Retina (tissue), 1 donor: ENCODE measurements around the gene TRNAU1AP.
A peak's percentile ranks its signal among the peaks of the same experiment; 100 is the strongest.
"Not testable (repeated sequence)": the region's sequence is repeated elsewhere in the genome, so short reads cannot be mapped to it uniquely, and the experiment has no call there.

Experiments used
- DNase-seq: peaks from one replicate; pipeline ENCODE4 v3.0.0-alpha.2; 2016

The TRNAU1AP gene

DNA sequence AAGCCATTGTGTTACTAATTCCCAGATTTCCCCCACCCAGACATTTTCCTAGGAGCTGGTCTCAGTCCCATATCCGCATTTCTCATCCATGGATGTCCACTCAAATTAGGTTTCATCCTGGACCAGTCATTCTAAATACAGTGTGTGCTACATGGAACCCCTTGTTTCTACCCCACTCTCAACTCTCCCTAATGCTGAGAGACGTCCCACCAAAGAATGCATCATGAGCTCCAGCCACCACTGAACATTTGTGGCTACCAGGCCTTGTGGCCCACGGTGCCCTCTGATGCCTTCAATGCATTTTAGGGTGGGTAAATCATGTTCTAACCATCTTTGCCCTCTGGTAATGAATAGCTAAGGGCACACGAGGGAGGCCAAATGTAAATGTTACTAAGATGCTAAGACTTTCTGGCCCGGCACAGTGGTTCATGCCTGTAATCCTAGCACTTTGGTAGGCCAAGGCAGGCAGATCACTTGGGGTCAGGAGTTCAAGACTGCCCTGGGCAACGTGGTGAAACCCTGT lies 25.9 kb downstream of the TRNAU1AP start:
- no peak for DNase-seq

DNA sequence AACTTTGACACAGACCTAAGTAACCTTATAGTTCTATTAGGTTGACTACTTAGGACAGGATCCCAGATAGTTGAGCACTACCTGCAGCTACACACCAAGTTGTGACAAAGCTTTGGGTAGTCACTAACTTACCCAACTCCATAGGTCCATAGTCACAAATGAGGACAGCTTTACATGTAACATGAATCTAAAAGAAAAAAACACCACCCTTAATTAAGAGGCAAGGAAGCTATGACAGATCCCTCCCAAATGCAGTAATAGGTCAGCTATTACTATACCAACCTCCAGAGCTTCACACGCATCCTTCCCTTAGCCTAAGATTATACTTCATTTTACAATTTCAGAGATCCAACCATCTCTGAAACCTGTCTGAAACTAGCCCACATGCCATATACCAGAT lies 26.5 kb downstream of the TRNAU1AP start:
- no peak for DNase-seq

DNA sequence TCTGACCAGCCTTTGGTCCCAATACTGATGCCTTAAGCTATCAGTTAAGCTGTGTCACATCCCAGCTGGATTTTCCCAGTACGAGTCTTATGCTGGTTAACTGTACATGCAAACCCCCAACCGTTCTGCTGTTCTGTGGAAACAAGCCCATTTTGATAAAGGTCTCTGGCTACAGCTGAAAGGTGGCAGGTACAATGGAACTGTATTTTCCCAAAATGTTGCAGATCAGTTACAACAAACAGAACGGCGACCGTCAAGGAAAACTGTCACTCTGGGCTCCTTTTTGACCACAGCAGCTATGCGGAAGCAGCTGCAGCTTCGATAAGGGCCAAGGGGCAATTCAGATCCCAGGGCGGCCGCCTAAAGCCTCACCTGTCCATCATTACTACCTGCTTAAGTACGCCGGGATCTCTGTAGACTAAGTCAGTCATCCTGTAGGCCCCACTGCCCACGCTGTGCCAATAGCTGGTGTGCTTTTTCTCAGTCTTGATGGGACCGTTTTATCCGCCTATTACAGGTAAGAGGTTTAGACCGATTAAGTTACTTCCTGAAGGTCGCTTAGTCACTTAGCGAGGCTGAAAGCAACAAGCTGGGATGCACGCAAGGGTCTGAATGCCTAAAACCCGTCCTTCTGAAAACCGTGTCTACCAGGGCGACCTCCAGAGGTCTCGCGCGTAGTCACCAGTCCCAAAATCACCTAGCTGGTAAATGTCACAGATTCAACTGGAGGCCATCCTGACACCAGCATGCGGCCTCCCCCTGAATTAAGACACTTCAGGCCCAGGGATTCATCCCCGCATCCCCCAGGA lies 28.0 kb downstream of the TRNAU1AP start:
- DNase-seq, result no peak

DNA sequence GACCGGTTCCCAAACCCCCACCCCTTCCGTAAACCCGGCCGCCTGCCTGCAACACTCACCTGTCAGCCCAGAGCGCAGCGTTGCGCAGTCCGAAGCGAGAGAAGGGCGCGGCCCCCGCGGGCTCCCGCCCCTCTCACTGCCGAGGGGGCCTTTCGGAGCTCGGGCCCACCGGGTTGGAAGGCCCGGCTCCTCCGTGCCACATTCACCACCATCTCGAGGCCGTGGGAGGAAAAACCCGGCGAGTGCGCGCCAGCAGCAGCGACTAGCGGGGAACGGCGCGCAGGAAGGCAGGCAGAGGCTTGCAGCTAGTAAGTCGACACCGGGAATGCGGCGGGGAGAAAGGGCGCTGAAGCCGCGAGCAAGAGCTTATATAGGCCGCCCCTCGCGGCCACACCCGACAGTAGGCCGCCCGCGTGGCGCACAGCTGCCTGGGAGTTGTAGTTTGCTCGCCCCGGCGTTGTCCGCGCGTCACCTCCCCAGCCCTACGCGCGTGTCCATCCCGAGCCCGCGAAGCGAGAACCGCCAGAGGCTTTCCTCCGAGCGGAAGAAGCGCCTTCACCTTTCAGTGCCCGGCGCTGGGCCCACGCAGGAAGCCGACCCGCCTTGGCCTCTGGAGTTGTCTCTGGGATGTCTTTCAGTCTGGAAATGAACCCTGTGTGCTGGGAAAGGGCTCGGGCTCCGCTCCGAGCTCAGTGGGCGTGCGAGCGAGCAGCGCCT lies 28.8 kb downstream of the TRNAU1AP start:
- peak; percentile 99 for DNase-seq

DNA sequence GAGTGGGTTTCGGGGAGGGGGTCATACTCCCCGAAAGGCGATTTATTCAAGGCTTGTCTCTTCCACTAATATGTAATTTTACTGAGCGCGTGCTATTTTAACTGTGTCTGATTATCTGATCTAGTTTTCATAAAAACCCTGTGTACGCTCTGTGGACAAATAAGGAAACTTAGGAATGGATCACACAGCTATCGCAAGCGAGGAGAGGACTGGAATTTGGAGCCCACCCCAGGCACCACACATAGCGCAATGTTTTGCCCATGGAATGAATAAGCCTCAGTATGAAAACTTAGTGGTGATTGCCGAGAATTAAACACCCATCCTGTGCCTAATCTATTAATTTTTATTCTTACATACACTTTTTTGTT lies 29.3 kb downstream of the TRNAU1AP start:
- DNase-seq, result no peak

DNA sequence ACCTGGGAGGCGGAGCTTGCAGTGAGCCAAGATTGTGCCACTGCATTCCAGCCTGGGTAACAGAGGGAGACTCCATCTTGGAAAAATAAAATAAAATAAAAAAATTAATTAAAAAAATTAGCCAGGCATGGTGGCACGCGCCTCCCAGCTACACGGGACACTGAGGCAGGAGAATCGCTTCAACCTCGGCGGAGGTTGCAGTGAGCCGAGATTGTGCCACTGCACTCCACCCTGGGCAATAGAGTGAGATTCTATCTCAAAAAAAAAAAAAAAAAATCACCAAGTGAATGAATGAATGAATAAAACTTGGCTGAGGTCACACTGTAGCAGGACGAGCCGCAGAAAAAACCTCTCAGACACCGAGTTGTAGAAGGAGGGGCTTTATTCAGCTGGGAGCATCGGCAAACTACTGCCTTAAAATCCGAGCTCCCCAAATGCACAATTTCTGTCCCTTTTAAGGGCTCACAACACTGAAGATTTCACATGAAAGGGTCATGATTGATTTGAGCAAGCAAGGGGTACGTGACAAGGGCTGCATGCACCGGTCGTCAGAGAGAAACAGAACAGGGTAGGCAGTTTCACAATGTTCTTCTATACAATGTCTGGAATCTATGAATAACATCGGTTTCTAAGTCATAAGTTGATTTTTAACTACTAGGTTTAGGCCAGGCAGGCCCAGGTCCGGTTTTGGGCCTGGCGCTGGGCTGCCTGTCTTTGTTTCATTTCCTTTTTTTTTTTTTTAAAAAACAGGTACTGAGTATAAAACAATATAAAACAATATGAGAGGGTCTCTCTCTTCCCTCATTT lies 33.9 kb downstream of the TRNAU1AP start:
- not testable (repeated sequence) for DNase-seq

DNA sequence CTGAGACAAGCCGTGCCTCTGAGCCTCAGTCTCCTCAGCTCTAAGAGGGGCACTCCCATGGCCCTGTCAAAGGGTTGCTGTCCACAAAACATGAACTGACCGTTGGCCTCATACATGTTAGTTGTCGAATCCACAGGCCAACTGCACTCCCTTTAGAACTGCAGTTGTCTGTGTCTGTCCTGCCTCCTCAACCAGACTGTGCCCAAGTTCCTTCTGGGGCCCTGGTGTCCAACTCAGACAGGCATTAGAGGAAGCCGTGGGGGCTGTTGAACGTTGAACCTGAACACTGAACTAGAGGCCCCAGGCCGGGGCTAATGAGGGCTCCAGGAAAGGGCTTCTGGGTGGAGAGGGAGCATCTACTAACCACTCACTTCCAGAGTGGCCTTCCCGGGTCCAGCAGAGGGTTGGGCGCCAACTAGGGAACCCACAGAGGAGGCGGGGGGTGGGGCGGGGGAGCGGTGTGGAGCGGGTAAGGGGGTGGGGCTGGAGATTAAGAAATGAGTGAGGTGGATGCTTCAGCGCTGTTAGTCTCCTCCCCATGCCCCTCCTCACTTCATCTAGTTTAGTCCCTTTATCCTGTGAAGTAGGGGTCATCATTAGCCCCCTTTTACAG lies 38.9 kb downstream of the TRNAU1AP start, which contains the start of gene RAB42:
TSS of gene RAB42 (plus strand) at position 558 of the 613 bp plus-strand sequence. CDS start 247 bp downstream, outside the sequence.
- DNase-seq, result peak; percentile 29

DNA sequence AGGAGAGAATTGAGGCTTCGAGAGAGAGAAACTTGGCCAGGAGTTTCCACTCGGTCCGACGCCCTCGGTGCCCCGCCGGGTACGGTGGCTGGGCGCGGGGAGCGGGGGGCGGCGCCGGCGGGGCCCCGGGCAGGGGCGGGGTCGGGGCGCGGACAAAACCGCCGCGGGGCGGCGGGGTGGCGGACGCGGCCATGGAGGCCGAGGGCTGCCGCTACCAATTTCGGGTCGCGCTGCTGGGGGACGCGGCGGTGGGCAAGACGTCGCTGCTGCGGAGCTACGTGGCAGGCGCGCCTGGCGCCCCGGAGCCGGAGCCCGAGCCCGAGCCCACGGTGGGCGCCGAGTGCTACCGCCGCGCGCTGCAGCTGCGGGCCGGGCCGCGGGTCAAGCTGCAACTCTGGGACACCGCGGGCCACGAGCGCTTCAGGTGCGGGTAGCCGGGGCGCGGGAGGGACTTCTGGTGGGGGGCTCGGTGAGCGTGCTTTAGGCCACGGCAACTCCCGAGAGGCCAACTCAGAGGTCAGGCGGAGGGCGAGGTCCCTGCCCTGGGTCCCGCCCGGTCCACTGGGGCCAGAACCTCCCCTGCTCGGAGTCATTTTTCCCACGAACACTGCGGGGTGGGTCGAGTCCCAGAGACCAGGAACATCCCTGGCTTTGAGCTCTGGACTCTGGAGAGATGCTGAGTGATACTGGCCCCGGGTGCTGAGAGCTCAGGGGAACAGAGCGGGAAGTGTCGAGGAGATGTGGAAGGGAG lies 39.6 kb downstream of the TRNAU1AP start:
- DNase-seq, result peak; percentile 34

DNA sequence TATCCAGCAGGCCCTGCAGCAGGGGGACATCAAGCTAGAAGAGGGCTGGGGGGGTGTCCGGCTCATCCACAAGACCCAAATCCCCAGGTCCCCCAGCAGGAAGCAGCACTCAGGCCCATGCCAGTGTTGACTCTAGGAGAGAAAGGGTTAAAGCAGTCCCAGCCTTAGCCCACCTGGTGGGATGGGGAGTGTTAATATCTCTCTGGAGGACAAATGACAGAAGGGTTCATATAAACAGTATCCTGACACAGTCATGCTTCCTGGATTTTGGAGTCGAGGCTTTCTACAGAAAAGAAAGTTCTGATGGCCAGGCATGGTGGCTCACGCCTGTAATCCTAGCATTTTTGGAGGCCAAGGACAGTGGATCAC lies 41.1 kb downstream of the TRNAU1AP start:
- DNase-seq, result not testable (repeated sequence)

DNA sequence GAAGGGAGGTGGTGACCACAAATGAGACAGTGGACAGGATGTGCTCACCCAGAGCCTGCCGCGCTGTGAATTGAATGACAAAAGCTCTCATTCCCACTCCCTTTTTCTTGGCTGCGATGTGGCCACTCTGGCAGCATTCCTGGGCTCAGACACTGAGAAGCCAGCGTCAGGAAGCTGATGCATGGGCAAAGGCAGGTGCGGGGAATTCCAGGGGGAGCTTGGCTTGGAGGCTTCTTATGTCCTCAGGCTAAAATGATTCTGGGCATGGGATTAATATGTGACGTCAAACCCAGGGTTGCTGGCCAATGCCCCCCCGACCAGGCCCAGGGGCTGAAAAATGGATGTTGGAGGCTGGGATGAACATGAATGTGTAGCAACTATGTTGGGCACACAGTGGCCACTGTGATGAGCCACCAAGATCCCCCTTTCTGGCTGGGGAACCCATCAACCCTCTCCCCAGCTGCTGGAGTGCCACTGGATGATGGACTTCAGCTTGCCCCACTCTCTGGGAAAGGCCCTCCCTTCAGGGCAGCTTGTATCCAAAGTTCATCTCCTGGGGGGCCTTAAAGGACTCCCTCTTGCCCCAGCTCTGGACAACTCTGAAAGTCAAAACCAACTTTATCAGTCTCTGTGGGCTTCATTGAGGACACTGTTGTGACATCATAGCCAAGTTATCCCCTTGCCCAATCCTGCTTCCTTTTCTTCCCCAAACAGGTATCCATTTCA lies 42.0 kb downstream of the TRNAU1AP start:
- DNase-seq, result not testable (repeated sequence)

DNA sequence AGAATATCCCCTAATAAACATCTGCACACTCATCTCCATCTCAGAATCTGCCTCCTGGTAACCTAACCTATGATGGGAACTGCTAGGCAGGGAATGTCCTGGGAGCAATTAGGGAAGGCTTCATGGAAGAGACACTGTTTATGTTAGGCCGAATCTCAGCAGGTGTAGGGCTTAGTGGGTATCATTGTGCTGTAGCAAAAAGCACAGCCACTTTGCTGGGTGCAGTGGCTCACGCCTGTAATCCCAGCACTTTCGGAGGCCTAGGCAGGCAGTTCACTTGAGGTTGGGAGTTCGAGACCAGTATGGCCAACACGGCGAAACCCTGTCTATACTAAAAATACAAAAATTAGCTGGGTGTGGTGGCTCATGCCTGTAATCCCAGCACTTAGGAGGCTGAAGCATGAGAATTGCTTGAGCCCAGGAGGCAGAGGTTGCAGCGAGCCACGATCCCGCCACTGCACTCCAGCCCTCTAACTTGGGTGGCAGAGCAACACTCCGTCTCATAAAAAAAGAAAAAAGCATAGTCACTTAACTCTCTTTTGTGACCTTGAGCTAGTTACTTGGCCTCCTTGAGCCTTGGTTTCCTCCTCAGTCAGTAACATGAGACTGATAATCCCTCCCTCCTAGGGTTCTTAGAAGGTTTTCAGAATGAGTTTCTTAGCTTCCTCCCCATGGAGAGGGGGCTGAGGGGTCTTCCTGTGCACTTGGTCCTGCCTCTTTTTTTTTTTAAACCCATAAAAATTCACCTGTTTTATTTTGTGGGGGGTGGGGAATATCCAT lies 42.7 kb downstream of the TRNAU1AP start:
- no peak for DNase-seq

DNA sequence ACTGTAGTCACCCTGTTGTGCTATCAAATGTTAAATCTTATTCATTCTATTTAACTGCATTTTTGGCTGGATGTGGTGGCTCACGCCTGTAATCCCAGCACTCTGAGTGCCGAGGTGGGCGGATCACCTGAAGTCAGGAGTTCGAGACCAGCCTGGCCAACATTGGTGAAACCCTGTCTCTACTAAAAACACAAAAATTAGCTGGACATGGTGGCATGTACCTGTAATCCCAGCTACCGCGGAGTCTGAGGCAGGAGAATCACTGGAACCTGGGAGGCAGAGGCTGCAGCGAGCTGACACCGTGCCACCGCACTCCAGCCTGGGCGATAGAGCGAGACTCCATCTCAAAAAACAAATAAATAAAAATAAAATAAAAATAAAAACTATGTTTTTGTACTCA lies 43.4 kb downstream of the TRNAU1AP start:
- not testable (repeated sequence) for DNase-seq

DNA sequence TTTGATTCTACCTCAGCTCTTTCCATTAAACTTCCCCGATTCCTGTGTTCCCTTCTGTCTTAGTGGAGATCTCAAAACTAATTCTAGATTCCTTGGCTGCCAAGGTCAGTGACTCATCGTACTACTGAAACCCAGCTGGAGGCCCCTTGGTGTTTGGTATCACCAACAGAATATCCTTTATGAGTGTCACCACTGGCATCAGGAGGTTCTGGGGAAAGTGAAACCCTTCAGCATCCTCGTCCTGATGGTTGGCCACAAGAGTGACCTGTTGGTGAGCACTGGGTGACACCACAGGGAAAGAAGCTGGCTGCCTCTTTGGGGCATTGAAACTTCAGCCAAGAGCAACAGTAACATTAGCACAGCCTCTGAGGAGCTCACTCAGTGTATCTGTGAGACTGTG lies 48.8 kb downstream of the TRNAU1AP start:
- DNase-seq, result no peak

DNA sequence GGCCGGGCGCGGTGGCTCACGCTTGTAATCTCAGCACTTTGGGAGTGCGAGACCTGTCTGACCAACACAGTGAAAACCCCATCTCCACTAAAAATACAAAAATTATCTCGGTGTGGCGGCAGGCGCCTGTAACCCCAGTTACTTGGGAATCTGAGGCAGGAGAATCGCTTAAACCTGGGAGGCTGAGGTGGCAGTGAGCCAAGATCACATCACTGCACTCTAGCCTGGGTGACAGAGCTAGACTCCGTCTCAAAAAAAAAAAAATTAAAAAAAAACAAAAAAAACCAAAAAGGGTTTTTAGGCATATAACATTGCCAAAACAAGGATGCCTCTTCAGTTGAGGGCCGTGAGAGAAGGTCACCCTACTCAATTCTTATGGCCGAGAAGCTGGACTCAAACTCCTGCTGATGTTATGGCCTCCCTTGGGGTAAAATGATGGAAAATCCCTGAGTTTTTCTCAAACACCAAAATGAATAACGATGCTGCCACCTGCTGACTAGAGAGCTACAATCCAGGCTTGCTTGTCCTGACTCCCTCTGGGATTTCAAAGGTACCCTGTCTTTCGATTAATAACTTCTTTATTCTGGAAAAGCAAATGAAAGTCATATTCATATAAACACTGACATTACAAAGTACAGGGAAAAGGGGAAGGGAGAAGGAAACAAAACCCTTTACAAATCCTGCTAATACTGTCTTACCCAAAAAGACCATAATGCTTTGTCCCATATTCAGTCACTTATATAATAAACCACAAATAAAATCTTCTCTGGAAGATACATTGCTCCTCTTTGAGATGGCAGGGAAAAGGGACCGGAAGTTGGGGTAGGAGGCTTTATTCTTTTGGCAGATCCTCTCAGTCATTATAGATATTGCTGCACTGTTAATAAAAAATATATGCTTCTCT lies 49.9 kb downstream of the TRNAU1AP start:
- peak; percentile 55 for DNase-seq

DNA sequence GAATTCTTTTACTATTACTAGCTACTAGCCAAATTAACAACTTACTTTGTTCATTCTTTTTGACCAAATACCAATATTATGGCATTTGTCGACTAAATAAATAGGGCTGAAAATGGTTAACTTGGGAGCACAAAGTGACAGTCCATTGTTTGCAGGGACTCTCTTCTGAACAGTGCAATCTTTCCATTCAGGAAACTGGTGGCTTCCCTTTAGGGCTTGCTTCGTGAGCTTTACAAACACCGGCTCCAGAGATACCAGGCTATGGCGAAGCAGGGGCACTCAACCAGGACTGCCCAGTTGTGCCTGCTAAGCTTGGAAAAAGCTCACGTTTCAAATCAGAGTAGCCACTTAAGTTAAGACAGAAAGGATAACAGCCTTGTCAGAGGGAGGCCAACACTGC lies 51.5 kb downstream of the TRNAU1AP start:
- DNase-seq, result no peak

DNA sequence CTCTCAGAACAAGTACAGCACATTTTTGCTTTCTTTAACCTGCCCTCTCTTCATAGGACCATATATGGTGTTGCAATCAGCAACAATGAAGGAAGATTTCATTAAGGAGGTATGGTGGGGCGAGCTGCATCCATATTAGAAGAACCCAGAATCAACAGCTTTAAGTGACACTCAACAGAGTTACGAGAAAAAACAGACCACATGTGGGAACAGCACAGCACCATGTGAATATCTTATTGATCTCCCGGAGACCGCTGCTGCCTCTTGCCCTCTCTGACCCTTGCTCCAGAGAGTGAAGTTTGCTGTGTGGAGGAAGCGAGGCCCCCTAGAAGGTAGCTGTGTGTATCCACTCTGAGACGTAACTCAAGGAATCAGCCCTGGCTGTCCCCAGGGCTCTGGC lies 52.1 kb downstream of the TRNAU1AP start:
- no peak for DNase-seq

DNA sequence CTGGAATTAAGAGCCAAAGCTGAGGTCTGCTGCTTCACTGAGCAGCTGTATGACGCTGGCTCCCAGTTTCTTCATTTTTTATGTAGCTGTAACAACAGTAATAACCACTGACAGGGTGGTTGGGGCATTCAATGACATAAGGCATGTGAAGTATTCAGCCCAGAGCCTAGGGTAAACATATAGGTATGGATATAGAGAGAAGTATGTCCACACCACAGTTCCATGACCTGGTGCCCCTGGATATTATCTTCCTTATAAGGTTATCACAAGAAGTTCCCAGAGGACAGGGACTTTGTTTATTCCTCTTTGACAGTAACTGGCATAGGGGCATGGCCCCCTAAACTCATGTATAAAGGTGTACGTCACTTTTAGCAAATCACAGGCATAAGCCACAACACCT lies 53.9 kb downstream of the TRNAU1AP start:
- DNase-seq, result no peak

DNA sequence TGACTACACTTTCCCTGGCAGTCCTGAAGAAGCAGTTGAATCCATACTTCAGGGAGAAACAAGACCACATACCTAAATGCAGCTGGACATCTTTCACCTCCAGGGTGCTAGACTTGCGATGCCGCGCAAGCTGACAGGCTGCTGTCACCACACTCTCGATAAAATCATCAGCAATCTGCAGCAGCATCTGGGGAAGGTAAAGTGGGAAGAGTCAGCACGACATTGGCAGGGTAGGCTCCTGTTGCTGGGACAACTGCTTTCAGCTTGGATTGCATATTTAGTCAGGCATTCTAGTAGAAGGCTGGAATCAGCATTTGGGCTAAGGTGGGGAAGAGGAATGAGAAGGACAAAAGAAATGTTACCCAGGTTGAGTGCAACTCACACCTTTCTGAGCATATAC lies 60.3 kb downstream of the TRNAU1AP start:
- no peak for DNase-seq
